RCC 7860 (cell line): ENCODE data around the gene ZNF200.

Experiments
- DNase-seq: peaks from one replicate; pipeline ENCODE4 v3.0.0-alpha.2; 2015; ENCODE audit warnings: low spot score
- FAIRE-seq: peaks from 2 replicates; lab custom pipeline; 2012; peaks lifted over from hg19 to GRCh38; lab: Jason Lieb, UNC

The ZNF200 gene

DNA sequence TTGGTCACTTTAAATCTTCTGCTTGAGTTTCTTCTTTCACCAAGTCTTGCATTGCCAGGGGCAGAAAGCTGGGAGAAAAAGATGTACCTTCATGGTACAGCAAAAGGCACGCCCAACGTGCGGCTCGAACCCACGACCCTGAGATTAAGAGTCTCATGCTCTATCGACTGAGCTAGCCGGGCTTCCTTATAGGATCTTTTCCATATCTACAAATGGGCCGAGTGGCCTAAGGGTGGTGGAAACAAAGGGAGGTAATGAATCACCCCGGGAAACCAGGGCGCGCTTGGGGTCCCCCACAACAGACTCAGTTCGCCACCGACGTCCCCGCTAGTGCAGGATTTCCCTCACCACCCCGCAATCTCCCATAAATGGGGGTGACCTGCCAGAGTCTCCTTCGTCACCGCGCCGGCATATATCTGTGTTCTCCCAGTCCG is 54.5 kb downstream of the ZNF200 start:
- DNase-seq (peak; percentile 65), FAIRE-seq (no peak)

DNA sequence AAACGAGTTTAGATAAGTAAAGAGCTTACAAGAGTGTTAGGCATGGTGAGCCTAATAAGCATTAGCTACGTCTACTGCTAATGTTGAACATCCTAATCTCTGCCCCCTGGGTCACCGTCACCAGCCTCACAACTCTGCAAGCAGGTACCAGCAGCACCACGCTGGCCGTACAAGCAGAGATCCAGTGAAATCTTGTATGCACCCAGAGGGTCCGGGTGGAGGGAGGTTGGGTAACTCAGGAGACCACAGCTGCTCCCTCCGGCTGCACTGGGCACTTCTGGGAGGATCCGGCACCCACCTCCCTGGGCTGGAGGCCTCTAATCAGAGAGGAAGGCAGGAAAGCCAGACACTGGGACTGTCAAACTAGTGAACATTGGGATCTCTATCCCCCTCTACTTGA is 55.3 kb downstream of the ZNF200 start:
- FAIRE-seq, result no peak
- no peak for DNase-seq

DNA sequence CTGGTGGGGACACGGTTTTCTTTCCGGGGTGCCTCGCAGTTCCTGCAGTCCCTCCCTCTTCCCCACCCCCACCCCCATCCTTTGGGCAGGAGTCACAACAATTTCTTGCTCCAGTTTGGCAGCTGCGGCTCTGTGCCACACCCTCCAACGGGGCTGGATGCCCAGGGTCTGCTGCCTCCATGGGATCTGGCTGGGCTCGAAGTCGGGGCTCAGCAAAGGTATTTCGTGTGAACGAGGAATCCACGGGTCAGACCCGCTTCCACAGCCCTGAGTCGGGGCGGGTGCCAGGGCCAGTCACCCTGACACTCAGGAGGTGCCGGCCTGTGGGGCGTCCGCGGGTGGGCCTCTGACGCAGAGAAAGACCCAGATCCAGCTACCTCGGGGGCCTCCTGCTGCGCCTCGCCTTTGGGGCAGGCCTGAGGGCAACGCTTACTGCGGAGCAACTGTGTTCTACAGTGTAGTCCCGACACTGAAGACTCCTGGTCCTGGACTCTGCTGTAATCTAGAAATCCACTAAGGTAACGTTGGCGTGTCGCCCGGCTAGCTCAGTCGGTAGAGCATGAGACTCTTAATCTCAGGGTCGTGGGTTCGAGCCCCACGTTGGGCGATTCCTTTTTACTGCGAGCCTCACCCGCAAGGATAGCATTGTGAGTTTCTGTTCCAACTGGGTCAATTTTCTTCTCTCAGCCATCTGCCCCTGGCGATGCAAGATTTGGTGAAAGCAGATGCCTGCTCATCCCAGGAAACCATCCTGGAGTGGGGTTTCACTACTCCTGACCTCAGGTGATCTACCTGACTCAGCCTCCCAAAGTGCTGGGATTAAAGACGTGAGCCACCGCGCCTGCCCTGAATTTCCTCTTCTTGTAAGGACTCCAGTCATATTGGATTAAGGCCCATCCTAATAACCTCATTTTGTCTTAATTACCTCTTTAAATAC is 59.5 kb downstream of the ZNF200 start:
- DNase-seq (peak; percentile 85), FAIRE-seq (no peak)

DNA sequence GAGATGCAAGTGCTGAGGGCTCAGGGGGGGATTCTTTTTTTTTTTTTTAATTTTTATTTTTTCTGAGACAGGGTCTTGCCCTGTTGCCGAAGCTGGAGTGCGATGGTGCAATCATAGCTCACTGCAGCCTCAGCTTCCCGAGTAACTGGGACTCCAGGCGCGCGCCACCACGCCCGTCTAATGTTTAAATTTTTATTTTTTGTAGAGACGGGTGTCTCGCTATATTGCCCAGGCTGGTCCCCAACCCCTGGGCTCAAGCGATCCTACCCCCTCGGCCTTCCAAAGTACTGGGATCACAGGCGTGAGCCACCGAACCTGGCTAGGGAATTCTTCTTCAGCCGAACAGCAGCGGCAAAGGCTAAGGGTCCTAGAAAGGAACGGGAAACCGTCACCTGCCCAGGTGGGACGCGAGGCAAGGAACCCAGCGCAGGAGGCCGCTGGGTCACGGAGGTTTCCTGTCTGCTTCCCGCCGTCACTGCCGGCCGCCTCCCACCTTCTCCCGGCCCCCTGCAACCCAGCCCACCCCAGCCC is 60.3 kb downstream of the ZNF200 start:
- DNase-seq, result no peak
- FAIRE-seq, result no peak

DNA sequence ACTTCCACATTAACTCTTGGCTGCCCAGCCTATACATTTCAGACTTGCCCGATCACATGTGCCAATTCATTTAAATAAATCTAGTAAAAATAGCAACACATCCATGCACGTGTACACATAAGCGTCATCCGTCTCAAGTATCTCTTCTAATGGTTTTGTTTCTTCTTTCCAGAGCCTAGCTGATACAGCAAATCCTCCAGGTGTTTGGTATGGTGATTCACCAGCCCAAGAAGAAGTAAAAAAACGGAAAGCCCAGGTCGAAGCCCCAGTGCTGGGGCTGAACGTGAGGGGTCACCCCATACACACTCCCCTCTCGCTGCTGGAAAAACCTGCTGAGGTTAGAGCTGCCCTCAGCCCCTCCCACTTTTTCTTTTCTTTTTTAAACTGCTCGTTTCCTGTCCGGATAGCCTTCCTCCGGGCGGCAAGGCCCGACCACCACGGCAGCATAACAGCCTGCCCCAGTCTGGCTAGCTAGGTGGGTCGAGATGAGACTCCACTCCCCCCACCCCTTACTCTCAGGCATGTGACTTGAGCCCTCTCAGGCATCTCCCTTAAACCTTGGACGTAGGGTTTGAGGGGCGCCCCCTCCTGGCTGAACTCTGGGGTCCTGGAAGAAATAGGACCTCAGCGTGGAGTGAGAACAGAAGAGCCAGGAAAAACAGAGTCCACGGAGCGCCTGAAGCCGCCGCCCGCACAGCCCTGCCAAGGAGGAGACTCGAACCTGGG is 60.9 kb downstream of the ZNF200 start:
- DNase-seq (peak; percentile 43), FAIRE-seq (no peak)
